Pulmonary artery endothelial cell (primary cell): Measurements from ENCODE around the gene H6PD. TPM values are rescaled to one million over a fixed set of nuclear protein-coding genes. Genes with fewer than 3 reads are reported as not detected.

Experiments
- DNase-seq: peaks from one replicate; pipeline ENCODE4 v3.0.0-alpha.2; 2011; ENCODE audit warnings: low read depth, low spot score
- total RNA-seq: library from RNA; depleted of rRNA; stranded (reverse); fragments of >200 nt; gene quantifications from 2 replicates; pipeline ENCODE4 v1.2.3, GENCODE V29; 2014

Gene H6PD
- total RNA-seq, 1 donor from 2014 or later, result 23.2 TPM

GRCh38 chr1:9240914-9241820 is 6.6 kb downstream of the H6PD start:
- DNase-seq, result no peak

- no peak for DNase-seq
Observed at GRCh38 chr1:9241891-9242290, 7.3 kb downstream of the H6PD start.

GRCh38 chr1:9242338-9242969 is 7.9 kb downstream of the H6PD start:
- DNase-seq, result no peak

GRCh38 chr1:9243066-9243739 is 8.6 kb downstream of the H6PD start:
- DNase-seq, result no peak

- DNase-seq, result no peak
Observed at GRCh38 chr1:9244501-9245229, 10.1 kb downstream of the H6PD start.

- no peak for DNase-seq
Observed at GRCh38 chr1:9245230-9245619, 10.7 kb downstream of the H6PD start.

GRCh38 chr1:9245661-9246060 is 11.1 kb downstream of the H6PD start:
- DNase-seq, result no peak

GRCh38 chr1:9246215-9246614 is 11.6 kb downstream of the H6PD start:
- no peak for DNase-seq

GRCh38 chr1:9246841-9247785 is 12.5 kb downstream of the H6PD start:
- DNase-seq, result no peak

- no peak for DNase-seq
Observed at GRCh38 chr1:9247894-9248293, 13.3 kb downstream of the H6PD start.

GRCh38 chr1:9248341-9249262 is 14.0 kb downstream of the H6PD start:
- DNase-seq, result no peak

- DNase-seq, result no peak
Observed at GRCh38 chr1:9249263-9249533, 14.6 kb downstream of the H6PD start.

- DNase-seq, result no peak
Observed at GRCh38 chr1:9249534-9250410, 15.2 kb downstream of the H6PD start.

- no peak for DNase-seq
Observed at GRCh38 chr1:9250411-9251381, 16.1 kb downstream of the H6PD start.

- DNase-seq, result no peak
Observed at GRCh38 chr1:9251501-9251900, 16.9 kb downstream of the H6PD start.

- DNase-seq, result no peak
Observed at GRCh38 chr1:9253004-9253403, 18.4 kb downstream of the H6PD start.

- no peak for DNase-seq
Observed at GRCh38 chr1:9253453-9254105, 19.0 kb downstream of the H6PD start.
